Middle frontal gyrus (tissue), 1 donor: ENCODE measurements around the gene ELK4.

Source experiments
- DNase-seq: peaks from one replicate; pipeline ENCODE4 v3.0.0-alpha.2; 2015; ENCODE audit warnings: low spot score; ENCODE audit errors: extremely low spot score

ELK4 gene

DNA sequence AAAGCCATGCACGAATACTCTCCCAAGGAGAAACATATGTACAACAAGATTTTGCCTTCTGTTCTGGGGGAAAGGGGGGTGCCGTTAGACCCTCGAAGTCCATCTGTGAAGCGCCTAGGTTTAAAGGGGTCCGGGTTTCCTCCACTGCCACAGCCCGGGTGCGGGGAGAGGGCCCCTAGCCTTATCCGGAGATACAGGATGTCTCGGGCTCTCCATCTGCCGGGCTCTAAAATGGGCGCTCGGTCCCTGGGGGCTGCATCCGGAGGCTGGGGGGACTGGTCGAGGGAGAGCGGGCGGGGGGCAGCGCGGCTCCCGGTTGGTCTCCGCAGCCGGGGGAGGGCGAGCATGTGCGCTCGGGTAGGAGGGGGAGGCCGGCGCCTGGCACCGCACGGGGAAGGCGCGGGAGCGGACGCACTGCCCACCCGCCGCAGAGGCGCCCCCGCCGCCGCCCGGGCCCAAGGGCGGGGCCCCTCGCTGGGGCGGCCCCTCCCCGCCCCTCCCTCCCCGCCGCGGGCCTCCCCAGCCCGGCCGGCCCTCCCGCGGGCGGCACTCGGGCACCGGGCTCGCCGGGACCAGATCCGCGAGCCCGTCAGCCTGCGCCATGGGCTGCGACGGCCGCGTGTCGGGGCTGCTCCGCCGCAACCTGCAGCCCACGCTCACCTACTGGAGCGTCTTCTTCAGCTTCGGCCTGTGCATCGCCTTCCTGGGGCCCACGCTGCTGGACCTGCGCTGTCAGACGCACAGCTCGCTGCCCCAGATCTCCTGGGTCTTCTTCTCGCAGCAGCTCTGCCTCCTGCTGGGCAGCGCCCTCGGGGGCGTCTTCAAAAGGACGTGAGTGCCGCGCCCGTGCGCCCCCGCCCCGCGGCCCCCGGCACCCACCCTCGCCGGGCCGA, 63.1 kb downstream of the ELK4 start:
- DNase-seq, result no peak

DNA sequence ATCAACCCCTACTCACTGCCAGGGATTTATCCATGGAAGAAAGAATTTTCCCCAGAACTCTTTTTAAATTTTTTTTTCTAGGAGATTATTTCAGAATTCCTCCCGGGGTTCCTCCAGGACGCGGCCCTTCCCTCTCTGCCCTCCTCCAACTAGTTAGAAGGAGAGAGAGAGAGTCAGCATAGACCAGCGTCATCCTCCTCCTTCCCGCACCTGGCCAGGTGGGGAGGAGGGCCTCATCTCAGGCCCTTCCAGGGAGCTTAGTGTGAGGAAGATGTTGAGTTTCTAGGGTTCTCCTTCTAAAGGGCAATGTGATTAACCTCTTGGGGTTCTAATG, 63.7 kb downstream of the ELK4 start:
- no peak for DNase-seq

DNA sequence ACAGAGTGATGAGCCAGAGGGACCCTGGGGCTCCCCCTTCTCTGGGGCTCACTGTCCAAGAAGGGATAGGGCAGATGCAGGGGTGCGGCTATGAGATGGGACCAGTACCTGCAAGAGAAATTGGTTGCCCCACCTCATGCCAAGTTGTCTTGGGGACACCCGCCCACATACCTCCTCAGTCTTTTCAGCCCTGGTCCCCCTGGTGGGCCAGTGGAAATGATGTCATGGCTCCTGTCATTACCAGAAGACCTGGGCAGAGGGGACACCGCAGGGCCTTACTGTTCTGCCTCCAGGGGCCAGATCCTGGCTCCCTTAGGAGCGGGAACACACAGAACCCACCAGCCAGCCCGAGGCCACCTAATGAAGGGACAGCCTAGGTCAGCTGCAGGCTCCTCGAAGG, 64.1 kb downstream of the ELK4 start:
- no peak for DNase-seq

DNA sequence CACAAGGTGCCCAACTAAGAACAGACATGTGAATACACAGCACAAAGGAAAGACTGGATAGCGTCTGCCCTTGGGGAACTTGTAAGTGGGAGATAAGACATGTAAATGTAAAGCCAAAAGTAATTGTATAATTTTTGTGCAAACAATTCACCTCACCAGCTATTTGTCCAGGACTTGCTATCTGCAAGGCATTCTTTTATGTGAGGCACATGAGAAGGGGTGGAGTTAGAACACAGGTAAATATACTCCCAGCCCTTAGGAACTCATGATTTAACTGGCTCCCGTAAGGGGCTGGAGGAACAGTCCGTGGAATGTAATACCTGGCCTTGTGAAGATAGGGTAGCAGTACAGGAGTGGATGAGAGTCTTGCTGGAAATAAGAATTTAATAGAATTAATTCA, 66.0 kb downstream of the ELK4 start:
- DNase-seq, result no peak

DNA sequence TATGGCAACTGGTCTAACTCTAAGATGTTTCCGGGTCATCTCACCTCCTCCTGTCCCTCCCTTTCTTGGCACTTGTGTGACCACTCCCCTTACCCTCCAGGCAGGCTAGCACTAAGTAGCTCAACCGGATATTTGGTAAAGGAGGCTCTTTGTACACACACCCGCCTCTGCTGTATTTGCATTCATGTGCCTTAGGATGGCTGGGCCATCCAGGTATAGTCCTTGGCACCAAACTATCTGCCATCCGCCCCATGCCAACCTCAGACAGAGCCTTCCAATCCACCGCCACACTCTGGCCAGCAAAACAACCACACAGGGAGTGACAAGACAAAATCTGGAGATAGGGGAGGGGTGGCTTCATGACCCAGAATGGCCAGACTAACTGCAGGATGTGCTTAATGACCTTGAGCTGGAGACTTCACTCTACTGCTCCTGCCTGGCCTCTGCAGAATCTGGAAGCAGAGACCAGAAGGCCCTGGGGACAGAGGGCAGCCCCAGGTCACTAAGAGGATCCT, 67.8 kb downstream of the ELK4 start:
- DNase-seq, result no peak

DNA sequence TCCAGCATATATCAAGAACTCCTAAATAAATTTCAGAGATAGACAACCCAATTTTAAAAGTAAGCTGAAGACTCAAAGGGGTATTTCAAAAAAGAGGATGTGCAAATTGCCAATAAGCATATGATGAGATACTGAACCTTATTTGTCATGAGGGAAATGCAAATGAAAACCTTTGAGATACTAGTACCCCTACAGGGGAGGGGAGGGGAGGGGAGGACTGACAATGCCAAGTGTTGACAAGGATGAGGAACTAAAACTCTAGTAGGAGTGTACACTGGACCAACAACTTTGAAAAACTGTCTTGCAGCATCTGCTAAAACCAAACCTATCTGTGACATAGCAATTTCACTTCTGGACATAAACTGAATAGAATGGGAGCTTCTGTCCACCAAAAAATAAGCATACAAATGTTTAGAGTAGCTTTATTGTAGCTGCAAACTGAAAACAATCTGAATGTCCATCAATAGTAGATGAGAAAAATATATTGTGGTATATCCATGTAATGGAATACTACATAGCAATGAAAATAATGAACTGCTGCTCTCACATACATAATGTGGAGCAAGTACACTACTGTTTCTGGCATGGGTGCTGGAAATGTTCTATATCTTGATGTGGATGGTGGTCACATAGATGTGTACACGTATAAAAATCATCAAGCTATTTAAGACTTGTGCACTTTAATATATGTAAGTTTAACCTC, 70.2 kb downstream of the ELK4 start:
- DNase-seq, result no peak
